T-cell (primary cell): ENCODE data around the gene ZNF608. TPM values are rescaled to one million over a fixed set of nuclear protein-coding genes. Genes with fewer than 3 reads are reported as not detected.

Source experiments
- ATAC-seq, 4 experiments: fragments of 200-7000 bp in 3 of 4; fragments of 150-1000 bp in 1 of 4; cut with Tn5 transposase; replicated peaks in 1 of 4; 1 replicate in 3 of 4; 2 replicates in 1 of 4; pipeline ENCODE4 v1.10.0; 2021; ENCODE audit warnings: moderate library complexity in 3 of 4, mild to moderate bottlenecking in 2 of 4, moderate number of reproducible peaks in 1 of 4
- CTCF ChIA-PET, 2 donors: fragments of 300-600 bp; sonication (Branson Sonifier 250); formaldehyde crosslinking; loops; one replicate each; lab custom pipeline; 2022; ENCODE audit warnings: antibody characterized with exemption in 2 of 2; lab: Charles Lee
- POLR2A ChIA-PET, 2 donors: fragments of 300-600 bp; sonication (Branson Sonifier 250); formaldehyde crosslinking; loops; one replicate each; lab custom pipeline; 2022; ENCODE audit warnings: antibody characterized with exemption in 2 of 2; lab: Charles Lee
- DNase-seq, 35 experiments: peaks; one replicate each; pipeline versions ENCODE4 v3.0.0 to v3.0.0-alpha.2; 2013 to 2023
- H3K27ac ChIP-seq: one replicate; pipeline ENCODE4 v1.5.1; 2013; ENCODE audit warnings: low read length
- H3K27me3 ChIP-seq, 2 experiments: replicated peaks in 1 of 2; 1 replicate in 1 of 2; 2 replicates in 1 of 2; pipeline versions ENCODE4 v1.6.1 to v1.7.0; 2013; ENCODE audit warnings: low read length in 1 of 2, mixed read lengths in 1 of 2; ENCODE audit not compliant: control insufficient read depth in 2 of 2, insufficient read depth in 2 of 2; ENCODE audit errors: extremely low read depth in 1 of 2
- H3K36me3 ChIP-seq, 2 donors: 1 replicate in 1 of 2; 2 replicates in 1 of 2; pipeline versions ENCODE4 v1.6.1 to v1.7.0; 2013; ENCODE audit warnings: low read length in 1 of 2; ENCODE audit not compliant: control insufficient read depth in 2 of 2, insufficient read depth in 1 of 2; ENCODE audit errors: extremely low read depth in 1 of 2
- H3K4me1 ChIP-seq, 2 experiments: 1 replicate in 1 of 2; 2 replicates in 1 of 2; pipeline versions ENCODE4 v1.6.1 to v1.7.0; 2013; ENCODE audit warnings: low read length in 2 of 2, mixed read lengths in 1 of 2; ENCODE audit not compliant: insufficient read depth in 2 of 2, control insufficient read depth in 1 of 2; ENCODE audit errors: extremely low read depth in 1 of 2
- H3K4me3 ChIP-seq, 2 donors: 1 replicate in 1 of 2; 2 replicates in 1 of 2; pipeline versions ENCODE4 v1.5.1 to v1.7.0; 2013; ENCODE audit warnings: mild to moderate bottlenecking in 2 of 2, low read length in 1 of 2, moderate library complexity in 1 of 2; ENCODE audit not compliant: control insufficient read depth in 1 of 2; ENCODE audit errors: extremely low read depth in 1 of 2
- H3K9me3 ChIP-seq: 2 replicates; pipeline ENCODE4 v1.7.0; 2013
- H3K27ac Mint-ChIP-seq, 2 donors: one replicate each; pipeline ENCODE4 v1.8.0; 2020 to 2021; ENCODE audit warnings: mild to moderate bottlenecking in 2 of 2, mixed read lengths in 2 of 2
- H3K27me3 Mint-ChIP-seq, 2 donors: one replicate each; pipeline ENCODE4 v1.8.0; 2021 to 2022; ENCODE audit warnings: mixed read lengths in 2 of 2
- H3K36me3 Mint-ChIP-seq: one replicate; pipeline ENCODE4 v1.8.0; 2021; ENCODE audit warnings: mixed read lengths
- H3K4me1 Mint-ChIP-seq, 3 donors: one replicate each; pipeline ENCODE4 v1.8.0; 2020 to 2022; ENCODE audit warnings: mixed read lengths in 3 of 3, mild to moderate bottlenecking in 1 of 3
- H3K4me3 Mint-ChIP-seq, 3 donors: one replicate each; pipeline ENCODE4 v1.8.0; 2020 to 2022; ENCODE audit warnings: mild to moderate bottlenecking in 3 of 3, mixed read lengths in 3 of 3, moderate library complexity in 3 of 3
- H3K9me3 Mint-ChIP-seq, 3 donors: one replicate each; pipeline ENCODE4 v1.8.0; 2020 to 2022; ENCODE audit warnings: mixed read lengths in 3 of 3
- WGBS: methylation state at CpG from one replicate; pipeline ENCODE4 v1.1.5; 2013; ENCODE audit warnings: missing lambda C conversion rate; ENCODE audit not compliant: insufficient coverage; 5-methylcytosine and 5-hydroxymethylcytosine counted together
- total RNA-seq, 35 experiments: library from RNA in 6 of 35; stranded (reverse) in 6 of 35; fragments of 120-200 nt in 1 of 35; gene quantifications; one replicate each; pipeline versions ENCODE4 v1.2.1 to v1.2.4 and lab custom pipeline; 2013 to 2026

The ZNF608 gene
- total RNA-seq, 5 donors from 2014 or later (not counting 1 experiment from before 2014, with no cell fraction given) = 0.26 to 1.3 (median 0.49) TPM

DNA sequence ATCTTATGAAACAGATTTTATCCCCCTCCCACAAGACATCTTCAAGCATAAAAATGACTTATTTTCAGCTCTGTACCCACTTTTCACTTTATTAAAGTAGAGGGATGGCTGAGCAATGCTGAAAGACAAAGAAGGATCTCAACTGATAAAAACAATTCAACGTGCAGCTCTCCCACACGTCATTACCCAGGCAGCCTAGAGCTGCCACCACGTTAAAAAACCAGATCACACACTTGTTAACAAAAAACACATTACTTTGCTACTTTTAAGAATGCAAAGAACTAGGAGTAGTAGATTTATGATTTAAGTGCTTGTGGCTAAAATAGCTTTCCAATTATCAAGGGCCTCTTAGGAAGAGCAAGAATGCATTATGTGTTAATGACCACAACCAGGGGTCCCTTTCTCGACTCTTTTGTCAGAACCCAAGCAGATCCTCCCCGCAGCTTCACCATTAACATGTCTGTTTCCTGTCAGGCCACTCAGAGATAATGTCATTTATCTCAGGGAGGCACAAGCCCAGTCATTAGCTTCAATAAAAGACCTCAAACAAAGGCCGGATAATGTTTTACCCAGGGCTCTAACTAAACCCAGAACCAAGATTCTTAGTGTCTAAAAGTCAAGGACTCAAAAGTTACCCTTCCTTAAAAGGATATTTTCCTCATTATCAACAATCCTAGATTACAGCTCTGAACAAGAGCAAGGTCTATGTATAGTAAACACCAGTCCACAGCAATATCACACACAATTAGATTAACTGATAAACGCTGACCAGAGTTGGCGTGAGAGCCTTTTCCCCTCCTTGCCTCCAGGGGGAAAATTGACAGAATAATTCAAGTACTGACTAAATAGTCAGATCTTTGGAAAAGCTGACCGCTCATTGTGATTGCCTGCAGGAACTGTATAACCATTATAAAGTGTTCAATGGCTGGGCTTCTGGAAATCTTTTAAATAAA lies 7.5 kb downstream of the ZNF608 start:
- no peaks in the 10 kb centered on the region for H3K4me1 ChIP-seq
- H3K4me1 Mint-ChIP-seq = no peaks in the 10 kb centered on the region
- ATAC-seq (no peak), DNase-seq (no peak)
- no peaks in the 10 kb centered on the region for H3K36me3 ChIP-seq
- POLR2A ChIA-PET = no interaction called here
- H3K9me3 ChIP-seq = no peaks in the 10 kb centered on the region
- H3K27me3 ChIP-seq = peaks cover 0 to 1% of the 10 kb centered on the region in 2 experiments
- H3K9me3 Mint-ChIP-seq = no peaks in the 10 kb centered on the region
- H3K27ac ChIP-seq = no peak overlapping the region
- CTCF ChIA-PET = no interaction called here
- peaks cover 9 to 30% of the 10 kb centered on the region in 2 donors for H3K27me3 Mint-ChIP-seq
- no peak overlapping the region for H3K4me3 ChIP-seq
- no peaks in the 10 kb centered on the region for H3K36me3 Mint-ChIP-seq
- no peak overlapping the region for H3K4me3 Mint-ChIP-seq
- WGBS = 100% methylated on average over 1 of the region's 9 CpGs
- no peak overlapping the region for H3K27ac Mint-ChIP-seq

DNA sequence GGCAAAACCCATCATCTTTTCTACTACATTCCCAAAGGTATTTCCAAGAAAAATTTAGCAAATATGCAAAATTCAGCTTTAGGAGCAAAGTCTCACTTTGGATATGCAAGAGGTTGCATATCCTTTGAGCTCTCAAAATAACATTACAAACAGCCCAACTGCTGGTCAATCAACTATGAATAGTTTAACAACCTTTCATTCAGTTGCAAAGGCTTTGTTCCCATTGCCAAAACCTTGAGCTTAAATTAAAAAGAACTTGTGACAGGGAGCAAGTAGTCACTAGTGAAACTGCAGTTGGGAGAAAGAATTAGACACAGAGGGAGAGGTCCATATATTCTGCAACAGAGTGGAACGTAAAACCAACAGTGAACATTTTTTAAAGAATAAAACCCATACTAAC lies 8.8 kb downstream of the ZNF608 start:
- ATAC-seq = no peak
- CTCF ChIA-PET = no interaction called here
- WGBS = 86% methylated on average over 1 of the region's 1 CpG

DNA sequence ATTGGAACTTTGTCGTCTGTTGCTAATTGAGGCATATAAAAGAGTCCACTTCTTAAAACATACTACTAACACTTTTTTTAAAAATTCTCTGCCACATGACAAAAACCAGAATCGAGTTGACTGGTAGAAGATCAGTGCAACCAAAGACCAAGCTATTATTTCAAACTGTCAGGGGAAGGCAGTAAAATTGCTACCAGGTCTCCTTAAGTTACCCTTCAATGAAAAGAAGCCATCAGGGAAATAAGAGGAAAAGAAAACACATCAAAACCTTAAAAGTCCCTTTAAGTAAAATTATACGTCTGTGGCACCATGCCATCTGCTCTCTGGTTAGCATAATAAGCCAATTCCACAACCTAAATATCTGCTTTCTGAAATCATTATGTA lies 9.6 kb downstream of the ZNF608 start:
- no peak overlapping the region for H3K27ac ChIP-seq
- no peaks in the 10 kb centered on the region for H3K27me3 ChIP-seq
- H3K4me1 Mint-ChIP-seq = no peaks in the 10 kb centered on the region
- no peaks in the 10 kb centered on the region for H3K4me1 ChIP-seq
- peaks cover 14 to 39% of the 10 kb centered on the region in 2 donors for H3K27me3 Mint-ChIP-seq
- no peak overlapping the region for H3K4me3 Mint-ChIP-seq
- H3K36me3 Mint-ChIP-seq = no peaks in the 10 kb centered on the region
- no peaks in the 10 kb centered on the region for H3K9me3 ChIP-seq
- no peak for ATAC-seq
- DNase-seq = no peak
- ChIA-PET CTCF (no interaction called here), POLR2A (no interaction called here)
- no peaks in the 10 kb centered on the region for H3K9me3 Mint-ChIP-seq
- H3K36me3 ChIP-seq = no peaks in the 10 kb centered on the region
- H3K4me3 ChIP-seq = no peak overlapping the region
- WGBS = no CpG with 5 or more reads among the region's 3 CpGs
- H3K27ac Mint-ChIP-seq = no peak overlapping the region

More for the DNA sequence above, 8.8 kb downstream of the ZNF608 start:
- H3K27me3 ChIP-seq = no peaks in the 10 kb centered on the region
- no peaks in the 10 kb centered on the region for H3K9me3 ChIP-seq
- H3K27ac ChIP-seq = no peak overlapping the region
- no peak for DNase-seq
- Mint-ChIP-seq H3K27me3 (peaks cover 13 to 38% of the 10 kb centered on the region in 2 donors), H3K4me1 (no peaks in the 10 kb centered on the region), H3K4me3 (no peak overlapping the region), H3K9me3 (no peaks in the 10 kb centered on the region), H3K27ac (no peak overlapping the region), H3K36me3 (no peaks in the 10 kb centered on the region)
- POLR2A ChIA-PET = interaction anchor here in 1 of 2 donors (0.6 kb wide), 1 partner anchor 59 kb away, joined by 3 read pairs; no protein-coding TSS in a partner anchor
- no peaks in the 10 kb centered on the region for H3K36me3 ChIP-seq
- H3K4me3 ChIP-seq = no peak overlapping the region
- no peaks in the 10 kb centered on the region for H3K4me1 ChIP-seq

DNA sequence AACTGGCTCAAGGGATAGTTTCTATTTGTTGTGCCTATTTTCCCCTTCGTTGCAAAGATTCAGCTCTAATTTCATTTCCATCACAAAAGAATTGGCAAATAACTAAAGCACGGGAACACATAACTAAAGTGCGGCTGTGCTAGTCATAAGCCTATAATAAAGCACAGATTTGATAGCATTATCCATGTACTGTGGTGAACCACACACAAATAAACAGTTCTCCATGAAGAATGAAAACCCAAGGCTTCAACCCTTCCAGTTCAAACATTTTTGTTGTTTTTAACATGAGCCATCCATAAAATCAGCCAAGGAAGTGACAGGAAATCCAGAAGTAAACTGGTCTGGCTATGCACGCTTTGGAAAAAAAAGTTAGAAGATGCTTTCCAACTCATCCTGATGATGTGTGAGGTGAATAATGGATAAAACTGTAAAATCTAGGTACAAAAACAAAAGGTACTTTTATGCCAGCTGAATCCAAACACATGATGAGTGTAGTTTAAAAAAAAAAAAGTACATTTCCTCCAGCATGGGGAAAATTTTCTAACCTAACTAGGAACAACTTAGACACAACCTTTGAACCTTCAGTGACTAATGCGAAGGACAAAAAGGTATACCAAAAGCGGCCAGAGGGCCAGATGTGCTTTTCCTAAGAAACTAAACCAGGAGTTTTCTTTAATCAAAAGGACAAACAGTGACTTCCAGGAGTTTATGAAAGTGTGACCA lies 10.2 kb downstream of the ZNF608 start:
- ATAC-seq (no peak), DNase-seq (no peak)
- Histone ChIP-seq H3K4me1 (no peaks in the 10 kb centered on the region), H3K27me3 (no peaks in the 10 kb centered on the region), H3K27ac (no peak overlapping the region), H3K9me3 (no peaks in the 10 kb centered on the region), H3K4me3 (no peak overlapping the region), H3K36me3 (no peaks in the 10 kb centered on the region)
- ChIA-PET CTCF (no interaction called here), POLR2A (interaction anchor here in 1 of 2 donors (0.6 kb wide), 1 partner anchor 62 kb away, joined by 3 read pairs; no protein-coding TSS in a partner anchor)
- no peak overlapping the region for H3K4me3 Mint-ChIP-seq
- H3K27ac Mint-ChIP-seq = no peak overlapping the region
- no peaks in the 10 kb centered on the region for H3K9me3 Mint-ChIP-seq
- H3K27me3 Mint-ChIP-seq = peaks cover 14 to 39% of the 10 kb centered on the region in 2 donors
- no peaks in the 10 kb centered on the region for H3K4me1 Mint-ChIP-seq
- WGBS = 100% methylated on average over 2 of the region's 6 CpGs
- no peaks in the 10 kb centered on the region for H3K36me3 Mint-ChIP-seq

DNA sequence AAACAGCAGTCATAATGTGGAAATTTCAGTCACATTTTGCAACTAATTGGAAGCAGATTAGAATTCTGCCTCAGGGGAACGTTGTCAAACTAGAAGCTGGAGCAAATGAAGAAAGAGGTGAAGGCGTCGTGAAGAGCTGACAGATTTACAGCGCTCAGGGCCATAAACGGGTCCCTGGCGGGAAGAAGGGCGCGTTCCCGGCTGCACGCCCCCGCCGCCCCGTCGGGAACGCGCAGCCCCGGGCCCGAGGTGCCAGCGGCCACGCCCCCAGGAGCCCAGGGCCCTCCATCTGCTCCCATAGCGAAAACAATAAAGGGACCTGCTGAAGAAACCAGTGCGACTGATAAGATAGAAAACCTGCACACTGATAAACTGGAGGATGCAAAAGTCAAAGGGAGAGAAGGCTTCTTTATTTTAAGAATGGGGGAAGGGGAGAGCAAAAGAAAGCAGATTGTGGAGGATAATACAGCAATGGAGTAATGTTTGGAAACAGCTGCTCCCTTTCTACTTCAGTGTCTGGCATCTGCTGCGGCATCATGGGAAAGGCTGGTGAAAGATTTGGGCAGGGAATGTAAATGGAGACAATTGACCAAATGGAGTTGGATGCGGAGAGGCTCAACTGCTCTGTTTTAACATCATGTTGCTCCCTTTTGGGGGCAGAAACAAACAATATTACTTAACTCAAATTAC lies 11.1 kb downstream of the ZNF608 start:
- Mint-ChIP-seq H3K4me1 (no peaks in the 10 kb centered on the region), H3K27me3 (peaks cover 14 to 39% of the 10 kb centered on the region in 2 donors), H3K9me3 (no peaks in the 10 kb centered on the region), H3K36me3 (no peaks in the 10 kb centered on the region), H3K4me3 (no peak overlapping the region), H3K27ac (no peak overlapping the region)
- Histone ChIP-seq H3K9me3 (no peaks in the 10 kb centered on the region), H3K27ac (no peak overlapping the region), H3K36me3 (no peaks in the 10 kb centered on the region), H3K4me1 (no peaks in the 10 kb centered on the region), H3K27me3 (no peaks in the 10 kb centered on the region), H3K4me3 (peak overlapping the region in 1 of 2 donors; percentile 27)
- ChIA-PET POLR2A (interaction anchor here in 1 of 2 donors (0.6 kb wide), 3 partner anchors 26 to 1841 kb away, joined by 3 read pairs; no protein-coding TSS in a partner anchor), CTCF (no interaction called here)
- WGBS = 41% methylated on average over 21 of the region's 24 CpGs
- no peak for DNase-seq
- no peak for ATAC-seq

DNA sequence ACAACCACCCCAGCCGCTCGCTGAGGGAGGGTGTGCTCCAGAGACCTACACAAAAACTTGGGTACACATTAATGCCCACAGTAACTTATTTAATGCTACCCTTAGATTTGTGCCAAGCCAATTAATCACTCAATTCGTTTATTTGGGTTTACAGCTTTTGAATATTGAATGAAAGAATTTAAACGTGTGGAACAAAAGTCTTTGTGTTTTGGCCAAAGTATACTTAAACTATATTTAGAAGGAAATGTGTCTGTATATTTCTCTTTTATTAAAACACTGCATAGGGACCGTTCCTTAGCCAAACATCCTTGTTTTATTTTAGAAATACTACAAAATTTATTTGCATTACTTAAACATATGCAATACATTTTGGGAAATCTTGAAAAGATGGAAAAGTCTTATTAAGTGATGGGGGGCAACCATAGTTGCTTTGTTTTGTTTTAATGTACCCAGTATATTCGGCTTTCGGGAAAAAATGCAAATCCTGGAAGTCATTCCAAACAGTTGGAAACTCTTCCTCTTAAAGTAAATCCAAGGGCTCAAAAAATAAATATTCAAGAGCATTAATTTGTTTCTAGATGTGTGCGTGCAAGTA lies 11.8 kb downstream of the ZNF608 start:
- POLR2A ChIA-PET = no interaction called here
- H3K4me3 ChIP-seq = no peak overlapping the region
- 100% methylated on average over 2 of the region's 8 CpGs for WGBS
- Mint-ChIP-seq H3K4me1 (no peaks in the 10 kb centered on the region), H3K9me3 (no peaks in the 10 kb centered on the region), H3K27ac (no peak overlapping the region), H3K27me3 (peaks cover 14 to 39% of the 10 kb centered on the region in 2 donors), H3K4me3 (no peak overlapping the region), H3K36me3 (no peaks in the 10 kb centered on the region)
- H3K9me3 ChIP-seq = no peaks in the 10 kb centered on the region
- CTCF ChIA-PET = no interaction called here
- DNase-seq (no peak), ATAC-seq (no peak)
- H3K36me3 ChIP-seq = no peaks in the 10 kb centered on the region
- H3K4me1 ChIP-seq = no peaks in the 10 kb centered on the region
- H3K27ac ChIP-seq = no peak overlapping the region
- H3K27me3 ChIP-seq = no peaks in the 10 kb centered on the region
